GM06990 (cell line): ENCODE data around the gene CLSTN1.

Experiments
- DNase-seq: peaks from one replicate; pipeline ENCODE4 v3.0.0-alpha.2; 2011; ENCODE audit not compliant: insufficient read length; ENCODE audit errors: extremely low read depth
- H3K27me3 ChIP-seq: replicated peaks from 2 replicates; pipeline ENCODE4 v1.6.0; 2011; ENCODE audit warnings: low read length; ENCODE audit not compliant: control insufficient read depth, insufficient read depth
- H3K36me3 ChIP-seq: 2 replicates; pipeline ENCODE4 v1.5.1; 2011; ENCODE audit warnings: low read length; ENCODE audit not compliant: control insufficient read depth, insufficient read depth
- H3K4me3 ChIP-seq: replicated peaks from 2 replicates; pipeline ENCODE4 v1.5.1; 2011; ENCODE audit warnings: low read depth, mild to moderate bottlenecking, control low read depth, low read length
- CTCF ChIP-seq: IDR thresholded peaks from 2 replicates; pipeline ENCODE4 v1.5.1; 2011; ENCODE audit warnings: low read length, control low read depth, mild to moderate bottlenecking, inconsistent platforms; ENCODE audit not compliant: insufficient read depth, poor library complexity, severe bottlenecking

CLSTN1 gene

DNA sequence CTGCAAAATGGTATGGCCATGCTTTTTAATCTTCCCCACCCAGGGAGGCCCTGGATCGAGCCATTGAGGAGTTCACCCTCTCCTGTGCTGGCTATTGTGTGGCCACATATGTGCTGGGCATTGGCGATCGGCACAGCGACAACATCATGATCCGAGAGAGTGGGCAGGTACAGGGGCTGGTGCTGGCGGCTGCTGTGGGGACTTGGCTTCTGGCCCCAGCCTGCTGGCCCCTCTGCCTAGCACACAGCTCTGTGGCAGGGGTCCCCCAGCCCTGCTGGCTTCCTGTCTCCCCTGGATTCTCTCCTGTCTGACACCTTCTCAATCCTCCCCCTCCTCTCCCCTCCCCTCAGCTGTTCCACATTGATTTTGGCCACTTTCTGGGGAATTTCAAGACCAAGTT is 99.8 kb downstream of the CLSTN1 start:
- no peaks in the 10 kb centered on the region for H3K27me3 ChIP-seq
- DNase-seq: no peak
- TF ChIP-seq CTCF: no peak
- no peak overlapping the region for H3K4me3 ChIP-seq
- H3K36me3 ChIP-seq: peaks cover 58% of the 10 kb centered on the region

- no peak for DNase-seq
- H3K27me3 ChIP-seq: no peaks in the 10 kb centered on the region
- H3K36me3 ChIP-seq: peaks cover 63% of the 10 kb centered on the region
- H3K4me3 ChIP-seq: no peak overlapping the region
- no peak for TF ChIP-seq CTCF
These were observed 100.5 kb downstream of the CLSTN1 start for GRCh38 chr1:9723068-9723805.

DNA sequence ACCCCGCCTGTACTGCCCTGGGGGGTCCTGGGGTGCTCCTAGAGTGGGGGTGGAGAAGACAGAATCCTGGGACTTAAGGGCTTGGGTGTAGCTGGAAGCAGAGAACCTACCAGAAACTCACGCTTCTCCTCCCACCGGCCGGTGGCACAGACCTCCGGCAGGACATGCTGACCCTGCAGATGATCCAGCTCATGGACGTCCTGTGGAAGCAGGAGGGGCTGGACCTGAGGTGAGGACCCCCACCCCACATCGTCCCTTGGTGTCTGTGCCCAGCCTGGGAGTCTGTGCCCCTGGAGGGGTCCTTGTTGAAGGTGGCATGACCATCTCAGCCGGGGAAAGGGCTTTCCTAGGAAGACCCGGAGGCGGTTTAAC is 101.4 kb downstream of the CLSTN1 start:
- Histone ChIP-seq H3K36me3 (peaks cover 64% of the 10 kb centered on the region), H3K4me3 (no peak overlapping the region), H3K27me3 (no peaks in the 10 kb centered on the region)
- TF ChIP-seq CTCF: no peak
- no peak for DNase-seq

GRCh38 chr1:9721606-9722377 is 102.0 kb downstream of the CLSTN1 start:
- H3K4me3 ChIP-seq: no peak overlapping the region
- peak; percentile 76 for TF ChIP-seq CTCF
- H3K36me3 ChIP-seq: peaks cover 65% of the 10 kb centered on the region
- peak; percentile 60 for DNase-seq
- no peaks in the 10 kb centered on the region for H3K27me3 ChIP-seq

DNA sequence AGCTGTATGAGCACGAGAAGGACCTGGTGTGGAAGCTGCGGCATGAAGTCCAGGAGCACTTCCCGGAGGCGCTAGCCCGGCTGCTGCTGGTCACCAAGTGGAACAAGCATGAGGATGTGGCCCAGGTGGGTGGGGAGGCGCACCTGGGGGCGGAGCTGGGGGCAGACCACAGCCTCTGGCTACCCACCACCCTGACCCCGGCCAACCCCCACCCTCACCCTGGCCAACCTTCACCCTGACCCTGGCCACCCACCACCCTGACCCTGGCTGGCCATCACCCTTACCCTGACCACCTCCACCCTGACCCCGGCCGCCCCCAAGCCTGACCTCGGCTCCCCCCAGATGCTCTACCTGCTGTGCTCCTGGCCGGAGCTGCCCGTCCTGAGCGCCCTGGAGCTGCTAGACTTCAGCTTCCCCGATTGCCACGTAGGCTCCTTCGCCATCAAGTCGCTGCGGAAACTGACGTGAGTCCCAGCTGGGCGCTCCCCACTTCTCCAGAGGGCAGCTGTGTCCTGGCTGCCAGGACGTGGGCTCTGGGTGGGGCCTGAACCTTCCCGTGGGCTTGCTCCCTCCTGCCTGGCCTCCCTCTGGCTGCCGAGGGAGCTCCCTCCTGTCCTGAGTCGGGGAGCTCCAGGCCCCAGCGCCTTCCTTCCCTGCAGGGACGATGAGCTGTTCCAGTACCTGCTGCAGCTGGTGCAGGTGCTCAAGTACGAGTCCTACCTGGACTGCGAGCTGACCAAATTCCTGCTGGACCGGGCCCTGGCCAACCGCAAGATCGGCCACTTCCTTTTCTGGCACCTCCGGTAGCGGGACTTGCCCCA is 102.8 kb downstream of the CLSTN1 start:
- Histone ChIP-seq H3K27me3 (no peaks in the 10 kb centered on the region), H3K36me3 (peaks cover 69% of the 10 kb centered on the region), H3K4me3 (no peak overlapping the region)
- TF ChIP-seq CTCF: no peak
- DNase-seq: no peak
